Measurements from ENCODE around the gene LSM2. TPM values are rescaled to one million over a fixed set of nuclear protein-coding genes. Genes with fewer than 3 reads are reported as not detected.
A peak's percentile ranks its signal among the peaks of the same experiment; 100 is the strongest.
"Not testable (repeated sequence)": the region's sequence is repeated elsewhere in the genome, so short reads cannot be mapped to it uniquely, and the experiment has no call there.

The LSM2 gene
- total and polyA plus RNA-seq, 7 donors = 19.5 to 92.1 (median 35.3) TPM

DNA sequence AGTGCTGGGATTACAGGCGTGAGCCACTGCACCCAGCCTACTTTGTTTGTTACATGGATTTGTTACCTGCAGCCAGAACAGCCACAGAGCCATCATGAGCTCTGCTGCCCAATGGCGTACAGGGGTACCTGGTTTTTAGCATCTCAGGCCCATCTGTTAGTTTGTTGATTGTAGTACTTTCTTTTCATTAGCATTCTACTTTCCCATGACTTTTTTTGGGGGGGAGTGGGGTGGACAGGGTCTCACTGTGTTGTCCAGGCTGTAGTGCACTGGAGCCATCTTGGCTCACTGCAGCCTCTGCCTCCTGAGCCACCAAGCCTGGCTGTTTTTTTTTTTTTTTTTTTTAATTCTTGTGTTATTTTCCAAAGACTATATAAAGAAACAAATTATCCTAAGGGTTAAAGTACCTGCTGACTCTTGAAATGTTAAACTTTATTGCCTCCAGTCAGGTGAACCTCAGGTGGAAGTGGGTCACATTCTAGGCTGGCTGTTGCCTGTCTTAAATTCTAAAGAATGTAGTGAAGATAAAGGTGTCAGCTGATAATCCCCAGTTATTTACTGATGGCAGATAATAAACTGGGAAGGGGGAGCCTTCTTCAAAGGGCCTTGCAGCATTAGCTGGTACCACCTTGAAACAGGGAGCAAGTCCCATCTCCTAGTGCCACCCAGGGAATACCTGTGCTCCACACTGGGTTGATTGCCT, 40.7 kb upstream of the LSM2 start:
- Histone ChIP-seq H3K36me3 (ENCODE audit: insufficient read depth in 1 of 2, low read depth in 1 of 2) (no peaks in the 10 kb centered on the region), H3K27me3 (ENCODE audit: insufficient read depth in 3 of 3, low read length in 2 of 3) (no peaks in the 10 kb centered on the region), H3K4me1 (no peaks in the 10 kb centered on the region), H3K4me3 (no peak overlapping the region), H3K9me3 (no peaks in the 10 kb centered on the region), H3K27ac (no peak overlapping the region)
- 81 to 93% (median 85%) methylated on average over 2 of the region's 2 CpGs for WGBS, 3 donors
- TF ChIP-seq, protein P1, sequence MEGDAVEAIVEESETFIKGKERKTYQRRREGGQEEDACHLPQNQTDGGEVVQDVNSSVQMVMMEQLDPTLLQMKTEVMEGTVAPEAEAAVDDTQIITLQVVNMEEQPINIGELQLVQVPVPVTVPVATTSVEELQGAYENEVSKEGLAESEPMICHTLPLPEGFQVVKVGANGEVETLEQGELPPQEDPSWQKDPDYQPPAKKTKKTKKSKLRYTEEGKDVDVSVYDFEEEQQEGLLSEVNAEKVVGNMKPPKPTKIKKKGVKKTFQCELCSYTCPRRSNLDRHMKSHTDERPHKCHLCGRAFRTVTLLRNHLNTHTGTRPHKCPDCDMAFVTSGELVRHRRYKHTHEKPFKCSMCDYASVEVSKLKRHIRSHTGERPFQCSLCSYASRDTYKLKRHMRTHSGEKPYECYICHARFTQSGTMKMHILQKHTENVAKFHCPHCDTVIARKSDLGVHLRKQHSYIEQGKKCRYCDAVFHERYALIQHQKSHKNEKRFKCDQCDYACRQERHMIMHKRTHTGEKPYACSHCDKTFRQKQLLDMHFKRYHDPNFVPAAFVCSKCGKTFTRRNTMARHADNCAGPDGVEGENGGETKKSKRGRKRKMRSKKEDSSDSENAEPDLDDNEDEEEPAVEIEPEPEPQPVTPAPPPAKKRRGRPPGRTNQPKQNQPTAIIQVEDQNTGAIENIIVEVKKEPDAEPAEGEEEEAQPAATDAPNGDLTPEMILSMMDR (IDR thresholded peaks at IDR 0.05) = no peak
- ATAC-seq (no peak), DNase-seq (no peak)
- intact Hi-C loops (cut with DNase I) = no loop called here

DNA sequence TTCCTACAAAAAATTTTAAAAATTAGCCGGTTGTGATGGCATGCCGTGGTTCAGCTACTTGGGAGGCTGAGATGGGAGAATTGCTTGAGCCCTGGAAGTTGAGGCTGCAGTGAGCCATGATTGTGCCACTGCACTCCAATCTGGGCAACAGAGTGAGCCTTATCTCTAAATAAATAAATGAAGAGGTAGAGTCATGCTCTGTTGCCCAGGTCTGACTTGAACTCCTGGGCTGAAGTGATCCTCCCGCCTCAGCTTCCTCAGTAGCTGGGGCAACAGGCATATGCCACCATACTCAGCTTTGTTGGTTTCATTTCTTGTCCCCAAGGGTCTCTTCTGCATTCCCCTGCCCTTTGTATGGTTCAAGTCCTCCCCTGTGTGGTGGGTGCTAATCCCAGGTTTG, 37.7 kb upstream of the LSM2 start:
- Histone ChIP-seq H3K27me3 (ENCODE audit: insufficient read depth in 3 of 3, low read length in 2 of 3) (no peaks in the 10 kb centered on the region), H3K4me1 (no peaks in the 10 kb centered on the region), H3K4me3 (no peak overlapping the region), H3K9me3 (no peaks in the 10 kb centered on the region), H3K27ac (no peak overlapping the region), H3K36me3 (ENCODE audit: insufficient read depth in 1 of 2, low read depth in 1 of 2) (peaks cover under 1 to 21% of the 10 kb centered on the region in 2 donors)
- 93 to 96% (median 93%) methylated on average over 3 of the region's 3 CpGs for WGBS, 3 donors
- TF ChIP-seq, protein P1 (IDR thresholded peaks at IDR 0.05) = no peak
- intact Hi-C loops (cut with DNase I) = no loop called here
- DNase-seq (no peak), ATAC-seq (no peak)

DNA sequence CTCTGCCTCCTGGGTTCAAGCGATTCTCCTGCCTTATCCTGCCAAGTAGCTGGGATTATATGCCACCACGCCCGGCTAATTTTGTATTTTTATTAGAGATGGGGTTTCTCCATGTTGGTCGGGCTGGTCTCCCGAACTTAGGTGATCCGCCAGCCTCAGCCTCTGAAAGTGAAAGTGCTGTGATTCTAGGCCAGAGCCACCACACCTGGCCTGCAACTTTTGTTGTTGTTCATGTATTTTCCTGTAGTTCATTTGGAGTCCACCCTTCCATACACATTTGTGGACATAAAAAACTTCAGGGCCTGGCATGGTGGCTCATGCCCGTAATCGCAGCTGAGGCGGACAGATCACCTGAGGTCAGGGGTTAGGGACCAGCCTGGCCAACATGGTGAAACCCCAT, 35.3 kb upstream of the LSM2 start:
- H3K4me3 ChIP-seq = no peak overlapping the region
- TF ChIP-seq, protein P1 (IDR thresholded peaks at IDR 0.05) = no peak
- H3K4me1 ChIP-seq = peaks cover 18% of the 10 kb centered on the region
- DNase-seq = no peak
- no peak overlapping the region for H3K27ac ChIP-seq
- no peak for ATAC-seq
- no peaks in the 10 kb centered on the region for H3K9me3 ChIP-seq
- H3K36me3 ChIP-seq (ENCODE audit: insufficient read depth in 1 of 2, low read depth in 1 of 2) = peaks cover 10 to 45% of the 10 kb centered on the region in 2 donors
- intact Hi-C loops (cut with DNase I) = no loop called here
- 85 to 89% (median 87%) methylated on average over 9 of the region's 9 CpGs for WGBS, 3 donors
- H3K27me3 ChIP-seq (ENCODE audit: insufficient read depth in 3 of 3, low read length in 2 of 3) = no peaks in the 10 kb centered on the region

DNA sequence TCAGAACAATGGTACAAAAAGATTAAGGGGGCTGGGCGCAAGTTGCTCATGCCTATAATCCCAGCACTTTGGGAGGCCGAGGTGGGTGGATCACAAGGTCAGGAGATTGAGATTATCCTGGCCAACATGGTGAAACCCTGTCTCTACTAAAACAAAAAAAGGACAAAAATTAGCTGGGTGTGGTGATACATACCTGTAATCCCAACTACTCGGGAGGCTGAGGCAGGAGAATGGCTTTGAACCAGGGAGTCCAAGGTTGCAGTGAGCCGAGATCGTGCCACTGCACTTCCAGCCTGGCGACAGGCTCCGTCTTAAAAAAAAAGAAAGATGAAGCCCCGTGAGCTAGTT, 33.0 kb upstream of the LSM2 start:
- WGBS, 3 donors = 84 to 89% (median 84%) methylated on average over 8 of the region's 8 CpGs
- not testable (repeated sequence) for H3K27me3 ChIP-seq (ENCODE audit: insufficient read depth in 3 of 3, low read length in 2 of 3); DNase-seq; H3K9me3 ChIP-seq; ATAC-seq; H3K27ac ChIP-seq; H3K4me3 ChIP-seq
- H3K4me1 ChIP-seq = peaks cover 29% of the 10 kb centered on the region
- H3K36me3 ChIP-seq (ENCODE audit: insufficient read depth in 1 of 2, low read depth in 1 of 2) = peaks cover 10 to 55% of the 10 kb centered on the region in 2 donors
- intact Hi-C loops (cut with DNase I) = loop anchor here in 1 of 2 donors (10.0 kb wide), 1 partner anchor 295 kb away; the partner anchor contains the start of genes ATP6V1G2, DDX39B and NFKBIL1

DNA sequence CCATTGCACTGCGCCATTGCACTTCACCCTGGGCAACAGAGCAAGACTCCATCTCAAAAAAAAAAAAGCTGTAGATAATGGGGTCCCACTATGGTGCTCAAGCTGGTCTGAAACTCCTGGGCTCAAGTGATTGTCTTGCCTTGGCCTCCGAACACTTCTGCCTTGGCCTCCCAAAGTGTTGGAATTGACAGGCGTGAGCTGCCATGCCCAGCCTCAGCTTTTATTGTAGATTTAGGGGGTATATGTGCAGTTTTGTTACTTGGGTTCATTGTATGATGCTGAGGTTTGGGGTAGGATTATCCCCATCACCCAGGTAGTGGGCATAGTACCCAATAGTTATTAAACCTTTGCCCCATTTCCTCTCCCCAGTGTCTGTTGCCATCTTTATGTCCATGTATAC, 32.2 kb upstream of the LSM2 start:
- peaks cover 30% of the 10 kb centered on the region for H3K4me1 ChIP-seq
- no peaks in the 10 kb centered on the region for H3K9me3 ChIP-seq
- intact Hi-C loops (cut with DNase I) = loop anchor here in 1 of 2 donors (10.0 kb wide), 1 partner anchor 294 kb away; the partner anchor contains the start of genes ATP6V1G2, DDX39B and NFKBIL1
- peaks cover 10 to 55% of the 10 kb centered on the region in 2 donors for H3K36me3 ChIP-seq (ENCODE audit: insufficient read depth in 1 of 2, low read depth in 1 of 2)
- TF ChIP-seq, protein P1 (IDR thresholded peaks at IDR 0.05) = no peak
- DNase-seq (no peak), ATAC-seq (no peak)
- WGBS, 3 donors = 96 to 97% (median 97%) methylated on average over 3 of the region's 3 CpGs
- H3K4me3 ChIP-seq = peak overlapping the region; percentile 86
- H3K27ac ChIP-seq = no peak overlapping the region
- H3K27me3 ChIP-seq (ENCODE audit: insufficient read depth in 3 of 3, low read length in 2 of 3) = no peaks in the 10 kb centered on the region

DNA sequence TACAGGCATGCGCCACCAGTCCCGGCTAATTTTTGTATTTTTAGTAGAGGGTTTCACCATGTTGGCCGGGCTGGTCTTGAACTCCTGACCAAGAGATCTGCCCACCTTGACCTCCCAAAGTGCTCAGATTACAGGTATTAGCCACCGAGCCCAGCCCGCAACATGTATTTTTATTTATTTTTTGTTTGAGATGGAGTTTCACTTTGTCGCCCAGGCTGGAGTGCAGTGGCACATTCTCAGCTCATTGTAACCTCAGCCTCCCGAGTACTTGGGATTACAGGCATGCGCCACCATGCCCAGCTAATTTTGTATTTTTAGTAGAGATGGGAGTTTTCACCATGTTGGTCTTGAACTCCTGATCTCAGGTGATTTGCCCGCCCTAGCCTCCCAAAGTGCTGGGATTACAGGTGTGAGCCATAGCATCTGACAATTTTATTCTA, 31.4 kb upstream of the LSM2 start:
- Histone ChIP-seq H3K27ac (peak overlapping the region; percentile 50), H3K4me3 (peak overlapping the region; percentile 86), H3K36me3 (ENCODE audit: insufficient read depth in 1 of 2, low read depth in 1 of 2) (peaks cover 10 to 55% of the 10 kb centered on the region in 2 donors), H3K4me1 (peaks cover 36% of the 10 kb centered on the region)
- 72 to 87% (median 76%) methylated on average over 9 of the region's 9 CpGs for WGBS, 3 donors
- H3K9me3 ChIP-seq; H3K27me3 ChIP-seq (ENCODE audit: insufficient read depth in 3 of 3, low read length in 2 of 3); DNase-seq; ATAC-seq: not testable (repeated sequence)
- intact Hi-C loops (cut with DNase I) = loop anchor here in 1 of 2 donors (10.0 kb wide), 1 partner anchor 293 kb away; the partner anchor contains the start of genes ATP6V1G2, DDX39B and NFKBIL1

All from psoas muscle (tissue), 8 donors.